A549 (cell line): ENCODE measurements around the gene KYNU. TPM values are rescaled to one million over a fixed set of nuclear protein-coding genes. Genes with fewer than 3 reads are reported as not detected.

Source experiments
- ATAC-seq, 2 experiments: fragments of 200-7000 bp in 1 of 2; fragments of >200 bp in 1 of 2; cut with Nextera tagmentation in 1 of 2; cut with Tn5 transposase in 1 of 2; 3 replicates each; pipeline versions ENCODE4 v1.8.0 to v1.9.1; 2018 to 2020; ENCODE audit warnings: mild to moderate bottlenecking in 1 of 2, moderate library complexity in 1 of 2
- CTCF ChIA-PET: fragments of 300-600 bp; sonication (Branson Sonifier 250); formaldehyde crosslinking; extraction: SDS; loops from one replicate; lab custom pipeline; 2021; ENCODE audit warnings: antibody characterized with exemption, inconsistent platforms; lab: Yijun Ruan, JAX
- POLR2A ChIA-PET: fragments of 350-600 bp; formaldehyde crosslinking; extraction: SDS; loops from one replicate; lab custom pipeline; 2021; ENCODE audit warnings: antibody characterized with exemption, inconsistent platforms; lab: Yijun Ruan, JAX
- DNase-seq, 2 experiments: peaks; one replicate each; pipeline versions ENCODE4 v3.0.0 to v3.0.0-alpha.2; 2011 to 2016; ENCODE audit warnings: low read depth in 1 of 2, low spot score in 1 of 2
- FAIRE-seq: peaks from 2 replicates; lab custom pipeline; 2011; peaks lifted over from hg19 to GRCh38; lab: Jason Lieb, UNC
- H3K27ac ChIP-seq, 2 experiments: fragments of >200 bp; sonication (Bioruptor Twin); formaldehyde crosslinking; 3 replicates each; pipeline ENCODE4 v1.5.1; 2016 to 2017
- H3K4me1 ChIP-seq: fragments of >200 bp; sonication (Bioruptor Twin); formaldehyde crosslinking; 3 replicates; pipeline ENCODE4 v1.6.1; 2016
- H3K4me2 ChIP-seq: fragments of >200 bp; sonication (Bioruptor Twin); formaldehyde crosslinking; 3 replicates; pipeline ENCODE4 v1.6.1; 2016
- H3K4me3 ChIP-seq: fragments of >200 bp; sonication (Bioruptor Twin); formaldehyde crosslinking; 3 replicates; pipeline ENCODE4 v1.5.1; 2016
- H3K9me3 ChIP-seq: fragments of >200 bp; sonication (Bioruptor Twin); formaldehyde crosslinking; 3 replicates; pipeline ENCODE4 v1.6.1; 2016
- ATOH8 ChIP-seq: fragments of 250-450 bp; sonication (Bioruptor Pico); IDR thresholded peaks from 2 replicates; pipeline ENCODE4 v1.5.0; 2020; ENCODE audit warnings: low read depth, mild to moderate bottlenecking, moderate library complexity
- BHLHE40 ChIP-seq: IDR thresholded peaks from 2 replicates; pipeline ENCODE4 v1.6.1; 2012; ENCODE audit warnings: low read depth, low read length, inconsistent platforms
- CEBPB ChIP-seq, 2 experiments: fragments of >200 bp in 1 of 2; sonication (Bioruptor Twin) in 1 of 2; formaldehyde crosslinking in 1 of 2; IDR thresholded peaks; 2 replicates each; pipeline ENCODE4 v1.6.1; 2012 to 2016
- CHD2 ChIP-seq: fragments of 150-350 bp; IDR thresholded peaks from 2 replicates; pipeline ENCODE4 v1.6.1; 2014; ENCODE audit warnings: low read length; ENCODE audit not compliant: partially characterized antibody
- CHD4 ChIP-seq: fragments of 200-600 bp; sonication (generic); IDR thresholded peaks from 2 replicates; pipeline ENCODE4 v1.6.1; 2016; ENCODE audit warnings: antibody characterized with exemption, mild to moderate bottlenecking, borderline replicate concordance
- EHF ChIP-seq: fragments of 250-450 bp; sonication (Bioruptor Pico); IDR thresholded peaks from 2 replicates; pipeline ENCODE4 v1.5.0; 2020; ENCODE audit warnings: mild to moderate bottlenecking
- FOSB ChIP-seq: fragments of 250-450 bp; sonication (Bioruptor Pico); IDR thresholded peaks from 2 replicates; pipeline ENCODE4 v1.5.0; 2020; ENCODE audit warnings: mild to moderate bottlenecking, moderate library complexity
- FOXS1 ChIP-seq: fragments of 250-450 bp; sonication (Bioruptor Pico); IDR thresholded peaks from 2 replicates; pipeline ENCODE4 v1.5.0; 2020; ENCODE audit warnings: mild to moderate bottlenecking, moderate library complexity
- GATA3 ChIP-seq: IDR thresholded peaks from 2 replicates; pipeline ENCODE4 v1.6.1; 2012; ENCODE audit warnings: borderline replicate concordance
- HEYL ChIP-seq: fragments of 250-450 bp; sonication (Bioruptor Pico); IDR thresholded peaks from 2 replicates; pipeline ENCODE4 v1.8.0; 2021; ENCODE audit warnings: mild to moderate bottlenecking, moderate library complexity
- HOXB13 ChIP-seq: fragments of 250-450 bp; sonication (Bioruptor Pico); IDR thresholded peaks from 2 replicates; pipeline ENCODE4 v1.5.0; 2020; ENCODE audit warnings: low read depth, mild to moderate bottlenecking, moderate library complexity
- KDM1A ChIP-seq: fragments of 200-600 bp; sonication (generic); IDR thresholded peaks from 2 replicates; pipeline ENCODE4 v1.6.1; 2016; ENCODE audit warnings: low read depth, mild to moderate bottlenecking
- MYC ChIP-seq: IDR thresholded peaks from 2 replicates; pipeline ENCODE4 v1.6.1; 2012; ENCODE audit warnings: mild to moderate bottlenecking, inconsistent platforms, low read length, improper control_type of control experiment, borderline replicate concordance
- PBX3 ChIP-seq: IDR thresholded peaks from 2 replicates; pipeline ENCODE4 v1.6.1; 2012
- PHF8 ChIP-seq: fragments of 200-600 bp; sonication (generic); IDR thresholded peaks from 2 replicates; pipeline ENCODE4 v1.6.1; 2016; ENCODE audit warnings: low read depth, mild to moderate bottlenecking, antibody characterized with exemption, moderate library complexity, borderline replicate concordance
- RAD21 ChIP-seq, 2 experiments: fragments of >200 bp in 1 of 2; sonication (Bioruptor Twin) in 1 of 2; formaldehyde crosslinking in 1 of 2; IDR thresholded peaks in 1 of 2; conservative IDR thresholded peaks in 1 of 2; 2 replicates in 1 of 2; 3 replicates in 1 of 2; pipeline ENCODE4 v1.6.1; 2012 to 2018; ENCODE audit warnings: inconsistent platforms in 1 of 2
- RNF2 ChIP-seq: fragments of 200-600 bp; sonication (generic); IDR thresholded peaks from 2 replicates; pipeline ENCODE4 v1.6.1; 2016; ENCODE audit warnings: low read depth, mild to moderate bottlenecking, antibody characterized with exemption, moderate library complexity, borderline replicate concordance
- SMC3 ChIP-seq: fragments of >200 bp; sonication (Bioruptor Twin); formaldehyde crosslinking; IDR thresholded peaks from 3 replicates; pipeline ENCODE4 v1.6.1; 2018; ENCODE audit warnings: inconsistent platforms
- ZC3H11A ChIP-seq: fragments of 450-650 bp; IDR thresholded peaks from 2 replicates; pipeline ENCODE4 v1.6.1; 2014; ENCODE audit warnings: antibody characterized with exemption, mild to moderate bottlenecking
- WGBS: methylation state at CpG from one replicate; pipeline ENCODE4 v1.1.6; 2017; ENCODE audit errors: missing lambda C conversion rate; 5-methylcytosine and 5-hydroxymethylcytosine counted together
- polyA plus RNA-seq, 4 experiments: library from polyadenylated mRNA; depleted of rRNA in 3 of 4; stranded (reverse); fragments of >200 nt; fragmentation: RNase III in 1 of 4; extraction: RNeasy Plus Mini Kit Qiagen cat#74134 plus additional on column Dnase treatment in 1 of 4; gene quantifications; 2 replicates in 3 of 4; 3 replicates in 1 of 4; pipeline ENCODE4 v1.2.3, GENCODE V29; 2011 to 2017
- TF ChIP-seq, protein P1 (sequence below): fragments of 450-650 bp; IDR thresholded peaks from 2 replicates; pipeline ENCODE4 v1.6.1; 2014; ENCODE audit warnings: antibody characterized with exemption
- TF ChIP-seq, protein P2 (sequence below): fragments of >200 bp; sonication (Bioruptor Twin); formaldehyde crosslinking; IDR thresholded peaks from 3 replicates; pipeline ENCODE4 v1.5.1; 2016
- TF ChIP-seq, protein P3 (sequence below): fragments of 250-450 bp; sonication (Bioruptor Pico); IDR thresholded peaks from 2 replicates; pipeline ENCODE4 v1.5.0; 2021; ENCODE audit warnings: mild to moderate bottlenecking, moderate library complexity, borderline replicate concordance
- TF ChIP-seq, protein P4 (sequence below): fragments of >200 bp; sonication (Bioruptor Twin); formaldehyde crosslinking; IDR thresholded peaks from 2 replicates; pipeline ENCODE4 v1.6.1; 2016

Gene KYNU
- polyA plus RNA-seq, 2 of the 4 experiments (the other 2 are of a cell fraction), result 302 to 324 TPM

DNA sequence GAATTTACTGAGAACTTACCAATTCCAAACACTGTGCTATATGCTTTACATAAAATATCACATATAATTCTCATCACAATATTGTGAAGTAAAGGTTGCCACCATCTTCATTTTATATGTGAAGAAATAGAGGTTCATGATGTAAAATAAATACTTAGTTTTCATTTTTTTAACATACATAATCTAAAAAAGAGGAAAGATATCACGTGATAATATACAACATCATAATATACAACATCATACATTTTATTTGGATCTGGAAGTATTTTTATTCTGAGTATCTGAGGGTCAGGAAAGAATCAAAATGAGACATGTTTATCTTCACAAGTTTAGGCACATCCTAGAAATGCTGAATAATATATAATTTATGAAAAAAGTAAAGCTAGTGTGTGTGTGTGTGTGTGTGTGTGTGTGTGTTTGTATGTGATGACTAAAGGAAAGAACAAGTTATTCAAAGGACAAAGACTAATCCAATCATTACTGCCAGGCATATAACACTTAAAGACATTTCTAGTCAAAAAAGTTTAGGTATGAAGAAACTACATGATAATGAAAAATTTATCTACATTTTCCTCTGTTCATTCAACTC is 186.2 kb downstream of the KYNU start:
- TF ChIP-seq, protein P1, sequence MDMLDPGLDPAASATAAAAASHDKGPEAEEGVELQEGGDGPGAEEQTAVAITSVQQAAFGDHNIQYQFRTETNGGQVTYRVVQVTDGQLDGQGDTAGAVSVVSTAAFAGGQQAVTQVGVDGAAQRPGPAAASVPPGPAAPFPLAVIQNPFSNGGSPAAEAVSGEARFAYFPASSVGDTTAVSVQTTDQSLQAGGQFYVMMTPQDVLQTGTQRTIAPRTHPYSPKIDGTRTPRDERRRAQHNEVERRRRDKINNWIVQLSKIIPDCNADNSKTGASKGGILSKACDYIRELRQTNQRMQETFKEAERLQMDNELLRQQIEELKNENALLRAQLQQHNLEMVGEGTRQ, result 0 out of 2 replicates have a peak, but pooled peaks have one; percentile 16
- TF ChIP-seq, protein P2, sequence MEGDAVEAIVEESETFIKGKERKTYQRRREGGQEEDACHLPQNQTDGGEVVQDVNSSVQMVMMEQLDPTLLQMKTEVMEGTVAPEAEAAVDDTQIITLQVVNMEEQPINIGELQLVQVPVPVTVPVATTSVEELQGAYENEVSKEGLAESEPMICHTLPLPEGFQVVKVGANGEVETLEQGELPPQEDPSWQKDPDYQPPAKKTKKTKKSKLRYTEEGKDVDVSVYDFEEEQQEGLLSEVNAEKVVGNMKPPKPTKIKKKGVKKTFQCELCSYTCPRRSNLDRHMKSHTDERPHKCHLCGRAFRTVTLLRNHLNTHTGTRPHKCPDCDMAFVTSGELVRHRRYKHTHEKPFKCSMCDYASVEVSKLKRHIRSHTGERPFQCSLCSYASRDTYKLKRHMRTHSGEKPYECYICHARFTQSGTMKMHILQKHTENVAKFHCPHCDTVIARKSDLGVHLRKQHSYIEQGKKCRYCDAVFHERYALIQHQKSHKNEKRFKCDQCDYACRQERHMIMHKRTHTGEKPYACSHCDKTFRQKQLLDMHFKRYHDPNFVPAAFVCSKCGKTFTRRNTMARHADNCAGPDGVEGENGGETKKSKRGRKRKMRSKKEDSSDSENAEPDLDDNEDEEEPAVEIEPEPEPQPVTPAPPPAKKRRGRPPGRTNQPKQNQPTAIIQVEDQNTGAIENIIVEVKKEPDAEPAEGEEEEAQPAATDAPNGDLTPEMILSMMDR, result no peak
- H3K9me3 ChIP-seq, result no peaks in the 10 kb centered on the region
- CTCF ChIA-PET, result interaction anchor here (1.2 kb wide), 1 partner anchor 29 kb away, joined by 3 read pairs; no protein-coding TSS in a partner anchor
- ATAC-seq (no peak), FAIRE-seq (no peak), DNase-seq (no peak)
- 0 out of 3 replicates have a peak, but pooled peaks cover 5% of the 10 kb centered on the region for H3K4me1 ChIP-seq
- WGBS, result 3% methylated on average over 1 of the region's 1 CpG
- POLR2A ChIA-PET, result no interaction called here
- H3K27ac ChIP-seq, result no peak overlapping the region
- H3K4me3 ChIP-seq, result no peak overlapping the region
- H3K4me2 ChIP-seq, result no peak overlapping the region

DNA sequence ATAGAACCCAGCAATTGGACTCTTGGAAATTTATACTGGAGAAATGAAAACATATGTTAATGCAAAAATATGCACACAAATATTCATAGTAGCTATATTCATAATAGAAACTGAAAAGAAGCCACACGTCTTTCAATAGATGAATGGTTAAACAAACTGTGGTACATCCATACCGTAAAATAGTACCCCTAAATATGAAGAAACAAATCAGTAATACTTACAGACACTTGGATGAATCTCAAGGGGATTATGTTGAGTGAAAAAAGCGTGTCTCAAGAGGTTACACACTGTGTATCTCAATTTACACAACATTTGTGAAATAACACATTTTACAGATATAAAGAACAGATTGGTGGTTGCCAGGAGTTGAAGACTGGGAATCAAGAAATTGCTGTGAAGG is 190.6 kb downstream of the KYNU start:
- ATAC-seq (no peak), DNase-seq (no peak), FAIRE-seq (no peak)
- 14% methylated on average over 3 of the region's 3 CpGs for whole genome bisulfite sequencing
- Histone ChIP-seq H3K9me3 (no peaks in the 10 kb centered on the region), H3K4me3 (no peak overlapping the region), H3K4me1 (no peaks in the 10 kb centered on the region), H3K4me2 (no peak overlapping the region), H3K27ac (no peak overlapping the region)
- TF ChIP-seq, protein P3, sequence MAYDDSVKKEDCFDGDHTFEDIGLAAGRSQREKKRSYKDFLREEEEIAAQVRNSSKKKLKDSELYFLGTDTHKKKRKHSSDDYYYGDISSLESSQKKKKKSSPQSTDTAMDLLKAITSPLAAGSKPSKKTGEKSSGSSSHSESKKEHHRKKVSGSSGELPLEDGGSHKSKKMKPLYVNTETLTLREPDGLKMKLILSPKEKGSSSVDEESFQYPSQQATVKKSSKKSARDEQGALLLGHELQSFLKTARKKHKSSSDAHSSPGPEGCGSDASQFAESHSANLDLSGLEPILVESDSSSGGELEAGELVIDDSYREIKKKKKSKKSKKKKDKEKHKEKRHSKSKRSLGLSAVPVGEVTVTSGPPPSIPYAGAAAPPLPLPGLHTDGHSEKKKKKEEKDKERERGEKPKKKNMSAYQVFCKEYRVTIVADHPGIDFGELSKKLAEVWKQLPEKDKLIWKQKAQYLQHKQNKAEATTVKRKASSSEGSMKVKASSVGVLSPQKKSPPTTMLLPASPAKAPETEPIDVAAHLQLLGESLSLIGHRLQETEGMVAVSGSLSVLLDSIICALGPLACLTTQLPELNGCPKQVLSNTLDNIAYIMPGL (CRISPR knock-in tag), result no peak
- no peak for TF ChIP-seq ATOH8
- TF ChIP-seq HOXB13, result no peak
- ChIA-PET POLR2A (no interaction called here), CTCF (no interaction called here)

GRCh38 chr2:143068509-143068908 is 191.0 kb downstream of the KYNU start:
- POLR2A ChIA-PET, result no interaction called here
- Histone ChIP-seq H3K27ac (no peak overlapping the region), H3K4me3 (no peak overlapping the region), H3K4me2 (no peak overlapping the region), H3K9me3 (no peaks in the 10 kb centered on the region), H3K4me1 (no peaks in the 10 kb centered on the region)
- CTCF ChIA-PET, result no interaction called here
- ATAC-seq (no peak), DNase-seq (no peak), FAIRE-seq (no peak)
- WGBS, result 41% methylated on average over 3 of the region's 3 CpGs
- TF ChIP-seq PBX3 (no peak), RAD21 (conservative IDR thresholded peaks at IDR 0.05 in 1 of 2, IDR thresholded peaks at IDR 0.05 in 1 of 2) (no peak), HEYL (CRISPR knock-in tag) (no peak), RNF2 (no peak), GATA3 (no peak), KDM1A (no peak), MYC (no peak), FOSB (CRISPR knock-in tag) (no peak), BHLHE40 (no peak), ZC3H11A (no peak), CEBPB (IDR thresholded peaks at IDR 0.05) (no peak), FOXS1 (CRISPR knock-in tag) (no peak), EHF (CRISPR knock-in tag) (no peak), SMC3 (no peak), CHD2 (no peak), HOXB13 (no peak), CHD4 (no peak), PHF8 (no peak)
- TF ChIP-seq, protein P2, result no peak
- TF ChIP-seq, protein P4, sequence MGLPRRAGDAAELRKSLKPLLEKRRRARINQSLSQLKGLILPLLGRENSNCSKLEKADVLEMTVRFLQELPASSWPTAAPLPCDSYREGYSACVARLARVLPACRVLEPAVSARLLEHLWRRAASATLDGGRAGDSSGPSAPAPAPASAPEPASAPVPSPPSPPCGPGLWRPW, result no peak
- TF ChIP-seq, all 56 proteins: peak for 0
